ENCODE results near the gene SLC25A11.

SLC25A11 gene

DNA sequence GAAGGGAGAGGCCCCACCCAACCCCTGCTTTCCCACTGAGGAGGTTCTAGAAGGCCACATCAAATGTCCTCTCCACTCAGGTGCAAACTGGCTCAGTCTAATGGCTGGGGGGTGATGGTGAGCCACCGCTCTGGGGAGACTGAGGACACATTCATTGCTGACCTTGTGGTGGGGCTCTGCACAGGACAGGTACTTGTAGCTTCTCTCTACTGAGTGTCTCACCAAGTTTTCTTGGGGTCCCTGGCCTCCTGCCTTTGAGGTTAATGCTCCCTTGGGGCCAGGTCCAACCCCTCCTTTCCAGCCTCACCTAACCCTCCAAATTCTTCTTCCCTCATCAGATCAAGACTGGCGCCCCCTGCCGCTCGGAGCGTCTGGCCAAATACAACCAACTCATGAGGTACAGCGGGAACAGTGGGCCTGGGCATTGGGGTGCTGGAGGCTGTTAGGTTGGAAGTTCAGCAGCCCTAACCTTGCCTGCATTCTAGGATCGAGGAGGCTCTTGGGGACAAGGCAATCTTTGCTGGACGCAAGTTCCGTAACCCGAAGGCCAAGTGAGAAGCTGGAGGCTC lies 16.7 kb upstream of the SLC25A11 start:
- peaks cover 16 to 18% of the 10 kb centered on the region in 2 experiments for H3K36me3 ChIP-seq (ENCODE audit: control insufficient read depth in 1 of 2, insufficient read depth in 2 of 2, low read length in 2 of 2)
- no peak overlapping the region for H3K18ac ChIP-seq (ENCODE audit: low read length)
- H3K9me3 ChIP-seq (ENCODE audit: insufficient read depth, low read depth, low read length): peaks cover 2% of the 10 kb centered on the region
- H2BK5ac ChIP-seq (ENCODE audit: low read depth, low read length, poor library complexity): no peak overlapping the region
- H3K79me1 ChIP-seq (ENCODE audit: low read length): no peaks in the 10 kb centered on the region
- H2AFZ ChIP-seq (ENCODE audit: insufficient read depth, low read length, poor library complexity): no peak overlapping the region
- WGBS (ENCODE audit: extremely low coverage, insufficient coverage, insufficient read length): no CpG with 5 or more reads among the region's 10 CpGs
- no peak overlapping the region for H4K12ac ChIP-seq (ENCODE audit: low read depth, low read length)
- H3K4ac ChIP-seq (ENCODE audit: low read depth, low read length): no peak overlapping the region
- H3K27me3 ChIP-seq (ENCODE audit: insufficient read depth, low read length): no peaks in the 10 kb centered on the region
- H4K91ac ChIP-seq (ENCODE audit: low read depth, low read length): no peak overlapping the region
- H3K4me1 ChIP-seq (ENCODE audit: control insufficient read depth in 1 of 2, insufficient read depth in 2 of 2, low read length in 2 of 2): peaks cover 0 to 6% of the 10 kb centered on the region in 2 experiments
- H4K8ac ChIP-seq (ENCODE audit: low read depth, low read length): no peak overlapping the region
- no peak overlapping the region for H3K27ac ChIP-seq (ENCODE audit: low read depth, low read length)
- no peak overlapping the region for H3K14ac ChIP-seq (ENCODE audit: low read length)
- H2BK120ac ChIP-seq (ENCODE audit: insufficient read depth, low read length, poor library complexity): no peak overlapping the region
- H2AK5ac ChIP-seq (ENCODE audit: low read length): no peak overlapping the region
- no peaks in the 10 kb centered on the region for H3K79me2 ChIP-seq (ENCODE audit: control insufficient read depth, insufficient read depth, low read length, poor library complexity)
- H3K4me2 ChIP-seq (ENCODE audit: low read length): no peak overlapping the region
- no peak overlapping the region for H2BK12ac ChIP-seq (ENCODE audit: low read length)
- no peak overlapping the region for H3K4me3 ChIP-seq (ENCODE audit: low read depth, low read length)
- peak in 1 of 2 donors; percentile 12 for DNase-seq
- no peak overlapping the region for H3K23ac ChIP-seq (ENCODE audit: low read length)
- H3K9ac ChIP-seq (ENCODE audit: low read length): no peak overlapping the region

DNA sequence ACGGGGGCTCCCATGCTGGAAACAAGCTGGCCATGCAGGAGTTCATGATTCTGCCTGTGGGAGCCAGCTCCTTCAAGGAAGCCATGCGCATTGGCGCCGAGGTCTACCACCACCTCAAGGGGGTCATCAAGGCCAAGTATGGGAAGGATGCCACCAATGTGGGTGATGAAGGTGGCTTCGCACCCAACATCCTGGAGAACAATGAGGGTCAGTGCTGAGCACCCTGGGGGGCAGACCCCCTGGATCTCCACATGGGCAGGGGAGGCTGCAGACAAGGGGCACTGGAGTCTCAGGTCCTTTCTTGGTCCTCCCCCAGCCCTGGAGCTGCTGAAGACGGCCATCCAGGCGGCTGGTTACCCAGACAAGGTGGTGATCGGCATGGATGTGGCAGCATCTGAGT lies 15.2 kb upstream of the SLC25A11 start:
- no peak overlapping the region for H3K18ac ChIP-seq (ENCODE audit: low read length)
- H4K91ac ChIP-seq (ENCODE audit: low read depth, low read length): no peak overlapping the region
- no peak overlapping the region for H2AFZ ChIP-seq (ENCODE audit: insufficient read depth, low read length, poor library complexity)
- H3K4ac ChIP-seq (ENCODE audit: low read depth, low read length): no peak overlapping the region
- no peak overlapping the region for H4K8ac ChIP-seq (ENCODE audit: low read depth, low read length)
- no peak overlapping the region for H3K4me3 ChIP-seq (ENCODE audit: low read depth, low read length)
- no peak overlapping the region for H2BK120ac ChIP-seq (ENCODE audit: insufficient read depth, low read length, poor library complexity)
- H3K36me3 ChIP-seq (ENCODE audit: control insufficient read depth in 1 of 2, insufficient read depth in 2 of 2, low read length in 2 of 2): peaks cover 9 to 11% of the 10 kb centered on the region in 2 experiments
- WGBS (ENCODE audit: extremely low coverage, insufficient coverage, insufficient read length): no CpG with 5 or more reads among the region's 8 CpGs
- peaks cover 6% of the 10 kb centered on the region for H3K79me1 ChIP-seq (ENCODE audit: low read length)
- H3K23ac ChIP-seq (ENCODE audit: low read length): no peak overlapping the region
- H4K12ac ChIP-seq (ENCODE audit: low read depth, low read length): no peak overlapping the region
- no peaks in the 10 kb centered on the region for H3K27me3 ChIP-seq (ENCODE audit: insufficient read depth, low read length)
- no peak overlapping the region for H2BK5ac ChIP-seq (ENCODE audit: low read depth, low read length, poor library complexity)
- no peak overlapping the region for H3K9ac ChIP-seq (ENCODE audit: low read length)
- H3K27ac ChIP-seq (ENCODE audit: low read depth, low read length): no peak overlapping the region
- peaks cover 11 to 20% of the 10 kb centered on the region in 2 experiments for H3K4me1 ChIP-seq (ENCODE audit: control insufficient read depth in 1 of 2, insufficient read depth in 2 of 2, low read length in 2 of 2)
- H3K79me2 ChIP-seq (ENCODE audit: control insufficient read depth, insufficient read depth, low read length, poor library complexity): peaks cover 3% of the 10 kb centered on the region
- H3K14ac ChIP-seq (ENCODE audit: low read length): no peak overlapping the region
- no peak overlapping the region for H3K4me2 ChIP-seq (ENCODE audit: low read length)
- no peak for DNase-seq
- peaks cover 2% of the 10 kb centered on the region for H3K9me3 ChIP-seq (ENCODE audit: insufficient read depth, low read depth, low read length)
- peak overlapping the region; percentile 29 for H2BK12ac ChIP-seq (ENCODE audit: low read length)
- peak overlapping the region; percentile 32 for H2AK5ac ChIP-seq (ENCODE audit: low read length)

- Histone ChIP-seq H2AFZ (ENCODE audit: insufficient read depth, low read length, poor library complexity) (no peak overlapping the region), H4K12ac (ENCODE audit: low read depth, low read length) (no peak overlapping the region), H3K4me2 (ENCODE audit: low read length) (no peak overlapping the region), H2BK12ac (ENCODE audit: low read length) (peak overlapping the region; percentile 42), H3K9me3 (ENCODE audit: insufficient read depth, low read depth, low read length) (peaks cover 2% of the 10 kb centered on the region), H2AK5ac (ENCODE audit: low read length) (no peak overlapping the region), H3K27ac (ENCODE audit: low read depth, low read length) (peak overlapping the region; percentile 23), H3K79me2 (ENCODE audit: control insufficient read depth, insufficient read depth, low read length, poor library complexity) (peaks cover 10% of the 10 kb centered on the region), H3K36me3 (ENCODE audit: control insufficient read depth in 1 of 2, insufficient read depth in 2 of 2, low read length in 2 of 2) (peaks cover 0 to 2% of the 10 kb centered on the region in 2 experiments), H3K18ac (ENCODE audit: low read length) (no peak overlapping the region), H4K91ac (ENCODE audit: low read depth, low read length) (peak overlapping the region; percentile 5), H2BK120ac (ENCODE audit: insufficient read depth, low read length, poor library complexity) (peak overlapping the region; percentile 3), H3K4me3 (ENCODE audit: low read depth, low read length) (no peak overlapping the region), H3K23ac (ENCODE audit: low read length) (no peak overlapping the region), H2BK5ac (ENCODE audit: low read depth, low read length, poor library complexity) (no peak overlapping the region), H3K4me1 (ENCODE audit: control insufficient read depth in 1 of 2, insufficient read depth in 2 of 2, low read length in 2 of 2) (peaks cover 11 to 21% of the 10 kb centered on the region in 2 experiments), H3K4ac (ENCODE audit: low read depth, low read length) (no peak overlapping the region), H3K27me3 (ENCODE audit: insufficient read depth, low read length) (no peaks in the 10 kb centered on the region), H3K79me1 (ENCODE audit: low read length) (peaks cover 20% of the 10 kb centered on the region), H3K9ac (ENCODE audit: low read length) (no peak overlapping the region), H3K14ac (ENCODE audit: low read length) (peak overlapping the region; percentile 2), H4K8ac (ENCODE audit: low read depth, low read length) (no peak overlapping the region)
- no CpG with 5 or more reads among the region's 14 CpGs for WGBS (ENCODE audit: extremely low coverage, insufficient coverage, insufficient read length)
- no peak for DNase-seq
Observed at GRCh38 chr17:4953451-4953961, 13.7 kb upstream of the SLC25A11 start.

GRCh38 chr17:4951486-4951885 lies 11.6 kb upstream of the SLC25A11 start:
- Histone ChIP-seq H3K18ac (ENCODE audit: low read length) (peak overlapping the region; percentile 48), H3K79me2 (ENCODE audit: control insufficient read depth, insufficient read depth, low read length, poor library complexity) (peaks cover 25% of the 10 kb centered on the region), H2AK5ac (ENCODE audit: low read length) (no peak overlapping the region), H3K9ac (ENCODE audit: low read length) (no peak overlapping the region), H3K9me3 (ENCODE audit: insufficient read depth, low read depth, low read length) (peaks cover 4% of the 10 kb centered on the region), H2AFZ (ENCODE audit: insufficient read depth, low read length, poor library complexity) (no peak overlapping the region), H4K12ac (ENCODE audit: low read depth, low read length) (no peak overlapping the region), H3K23ac (ENCODE audit: low read length) (no peak overlapping the region), H2BK5ac (ENCODE audit: low read depth, low read length, poor library complexity) (no peak overlapping the region), H2BK120ac (ENCODE audit: insufficient read depth, low read length, poor library complexity) (no peak overlapping the region), H3K36me3 (ENCODE audit: control insufficient read depth in 1 of 2, insufficient read depth in 2 of 2, low read length in 2 of 2) (peaks cover 5% of the 10 kb centered on the region in 2 experiments), H3K27ac (ENCODE audit: low read depth, low read length) (no peak overlapping the region), H3K79me1 (ENCODE audit: low read length) (peaks cover 30% of the 10 kb centered on the region), H3K14ac (ENCODE audit: low read length) (no peak overlapping the region), H3K4me3 (ENCODE audit: low read depth, low read length) (no peak overlapping the region), H3K27me3 (ENCODE audit: insufficient read depth, low read length) (no peaks in the 10 kb centered on the region), H2BK12ac (ENCODE audit: low read length) (peak overlapping the region; percentile 42), H3K4ac (ENCODE audit: low read depth, low read length) (no peak overlapping the region), H4K91ac (ENCODE audit: low read depth, low read length) (no peak overlapping the region), H3K4me2 (ENCODE audit: low read length) (no peak overlapping the region), H4K8ac (ENCODE audit: low read depth, low read length) (no peak overlapping the region), H3K4me1 (ENCODE audit: control insufficient read depth in 1 of 2, insufficient read depth in 2 of 2, low read length in 2 of 2) (peaks cover 12 to 23% of the 10 kb centered on the region in 2 experiments)
- WGBS (ENCODE audit: extremely low coverage, insufficient coverage, insufficient read length): no CpG with 5 or more reads among the region's 3 CpGs
- DNase-seq: no peak

Data from trophoblast cell (in vitro differentiated cells and primary cell).